Fibroblast of lung (primary cell): ENCODE data around the gene RAB20. TPM values are rescaled to one million over a fixed set of nuclear protein-coding genes. Genes with fewer than 3 reads are reported as not detected.
"Not testable (repeated sequence)": the region's sequence is repeated elsewhere in the genome, so short reads cannot be mapped to it uniquely, and the experiment has no call there.

Experiments
- DNase-seq, 2 donors: peaks; one replicate each; pipeline versions ENCODE4 v3.0.0 to v3.0.0-alpha.2; 2010; ENCODE audit warnings: low read depth in 2 of 2
- H2AFZ ChIP-seq: 2 replicates; pipeline ENCODE4 v1.5.1; 2012; ENCODE audit warnings: low read length, control low read depth, inconsistent platforms
- H3K27ac ChIP-seq: 2 replicates; pipeline ENCODE4 v1.5.1; 2011; ENCODE audit warnings: low read length, control low read depth; ENCODE audit not compliant: insufficient read depth
- H3K27me3 ChIP-seq: 2 replicates; pipeline ENCODE4 v1.5.1; 2011; ENCODE audit warnings: mild to moderate bottlenecking, low read length; ENCODE audit not compliant: control insufficient read depth, insufficient read depth
- H3K36me3 ChIP-seq: 2 replicates; pipeline ENCODE4 v1.5.1; 2011; ENCODE audit warnings: low read length; ENCODE audit not compliant: control insufficient read depth, insufficient read depth
- H3K4me1 ChIP-seq: 2 replicates; pipeline ENCODE4 v1.5.1; 2011; ENCODE audit warnings: low read length; ENCODE audit not compliant: control insufficient read depth, insufficient read depth; ENCODE audit errors: extremely low read depth
- H3K4me2 ChIP-seq: 2 replicates; pipeline ENCODE4 v1.5.1; 2011; ENCODE audit warnings: low read length, control low read depth; ENCODE audit not compliant: insufficient read depth; ENCODE audit errors: extremely low read depth
- H3K4me3 ChIP-seq, 4 experiments: fragments of 200-600 bp in 1 of 4; sonication (generic) in 1 of 4; replicated peaks in 1 of 4; 2 replicates each; pipeline ENCODE4 v1.5.1; 2011 to 2016; ENCODE audit warnings: low read length in 4 of 4, low read depth in 3 of 4, mild to moderate bottlenecking in 3 of 4, control low read depth in 2 of 4, inconsistent platforms in 1 of 4, mixed read lengths in 1 of 4; ENCODE audit not compliant: insufficient read depth in 1 of 4; ENCODE audit errors: control extremely low read depth in 1 of 4
- H3K79me2 ChIP-seq: 2 replicates; pipeline ENCODE4 v1.5.1; 2012; ENCODE audit warnings: mild to moderate bottlenecking, low read length, inconsistent platforms; ENCODE audit not compliant: control insufficient read depth, insufficient read depth
- H3K9ac ChIP-seq: 2 replicates; pipeline ENCODE4 v1.5.1; 2011; ENCODE audit warnings: mild to moderate bottlenecking, low read length, control low read depth; ENCODE audit not compliant: insufficient read depth
- H3K9me3 ChIP-seq: 2 replicates; pipeline ENCODE4 v1.5.1; 2012; ENCODE audit warnings: low read depth, low read length; ENCODE audit not compliant: control insufficient read depth, insufficient read depth
- H4K20me1 ChIP-seq: 2 replicates; pipeline ENCODE4 v1.5.1; 2011; ENCODE audit warnings: low read length; ENCODE audit not compliant: control insufficient read depth, insufficient read depth; ENCODE audit errors: extremely low read depth
- CTCF ChIP-seq, 2 donors: IDR thresholded peaks in 1 of 2; conservative IDR thresholded peaks in 1 of 2; 1 replicate in 1 of 2; 2 replicates in 1 of 2; pipeline ENCODE4 v1.5.1; 2011 to 2012; ENCODE audit warnings: low read length in 2 of 2, control low read depth in 1 of 2, inconsistent platforms in 1 of 2, low read depth in 1 of 2, mild to moderate bottlenecking in 1 of 2
- EZH2 ChIP-seq: IDR thresholded peaks from 2 replicates; pipeline ENCODE4 v1.5.1; 2012; ENCODE audit warnings: low read length, control low read depth, mild to moderate bottlenecking; ENCODE audit errors: missing control alignments
- polyA minus RNA-seq: library from RNA; depleted of rRNA, polyadenylated mRNA; stranded (reverse); fragments of >200 nt; gene quantifications from 2 replicates; pipeline ENCODE4 v1.2.3, GENCODE V29; 2011; ENCODE audit warnings: low replicate concordance
- polyA plus RNA-seq, 2 donors: library from polyadenylated mRNA; depleted of rRNA in 1 of 2; stranded (reverse) in 1 of 2; unstranded in 1 of 2; fragments of >200 nt; gene quantifications; 2 replicates each; pipeline ENCODE4 v1.2.1, GENCODE V29; 2011 to 2012; ENCODE audit warnings: missing spikeins in 1 of 2
- total RNA-seq: library from RNA; depleted of rRNA; stranded (reverse); fragments of >200 nt; gene quantifications from 2 replicates; pipeline ENCODE4 v1.2.1, GENCODE V29; 2014

Gene RAB20
- 3.5 and 5.6 TPM in 2 replicates for total RNA-seq
- polyA plus RNA-seq: 1.3 and 4.3 TPM in 2 replicates
- 1.6 and 5.6 TPM in 2 replicates for polyA plus RNA-seq (2012)
- 0.85 and 3.3 TPM in 2 replicates for polyA minus RNA-seq

GRCh38 chr13:110561344-110562035 lies at the start of gene RAB20:
RAB20 (minus strand) TSS chr13:110561722; CDS start chr13:110561519, 203 bp downstream.
- H3K36me3 ChIP-seq: no peaks in the 10 kb centered on the region
- H3K4me2 ChIP-seq: peak within 1 kb of the TSS; percentile 82
- no peaks in the 10 kb centered on the region for H3K27me3 ChIP-seq
- DNase-seq: peak; percentile 75 to 86
- no peaks in the 10 kb centered on the region for H3K79me2 ChIP-seq
- H3K9me3 ChIP-seq: no peaks in the 10 kb centered on the region
- H3K4me1 ChIP-seq: peaks cover 7% of the 10 kb centered on the region
- peak within 1 kb of the TSS; percentile 47 for H3K27ac ChIP-seq
- peak within 1 kb of the TSS; percentile 62 for H3K9ac ChIP-seq
- peak within 1 kb of the TSS; percentile 80 for H2AFZ ChIP-seq
- H3K4me3 ChIP-seq: peak within 1 kb of the TSS; percentile 79 to 93 (median 90)
- H4K20me1 ChIP-seq: no peaks in the 10 kb centered on the region
- TF ChIP-seq CTCF (conservative IDR thresholded peaks at IDR 0.05 in 1 of 2, IDR thresholded peaks at IDR 0.05 in 1 of 2; ENCODE audit: low read depth in 1 of 2, low read length in 2 of 2): no peak
- no peak for TF ChIP-seq EZH2

DNA sequence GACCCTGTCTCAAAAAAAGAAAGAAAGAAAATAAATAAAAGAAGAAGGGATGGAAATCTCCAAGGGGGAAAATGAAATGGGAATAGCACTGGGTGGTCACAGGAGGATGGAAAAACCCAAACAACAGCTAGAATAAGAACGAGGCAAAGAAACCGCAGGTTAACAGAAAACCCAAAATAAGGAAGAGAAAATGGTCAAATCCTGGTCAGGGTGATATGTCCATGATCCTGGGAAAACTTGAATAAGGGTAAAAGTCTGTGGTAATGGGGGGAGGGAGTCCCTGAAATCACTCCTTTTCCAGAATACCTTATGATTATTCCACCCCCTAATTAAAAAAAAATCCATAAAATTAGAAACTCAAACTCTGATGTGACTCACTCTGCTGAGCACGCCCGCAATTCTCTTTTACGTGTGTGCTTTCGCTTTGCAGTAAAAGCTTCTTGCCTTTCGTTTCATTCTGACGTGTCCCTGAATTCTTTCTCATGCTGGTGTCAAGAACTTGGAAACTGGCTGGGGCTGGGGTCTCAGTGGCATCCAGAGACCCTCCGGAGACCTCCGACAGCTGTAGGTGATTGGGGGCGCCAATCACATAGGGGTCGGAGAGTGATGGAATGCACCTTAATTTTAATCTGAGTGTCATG lies 49.6 kb upstream of the RAB20 start:
- Histone ChIP-seq H3K79me2 (peaks cover 7% of the 10 kb centered on the region), H3K27ac (no peak overlapping the region), H2AFZ (no peak overlapping the region), H3K4me1 (no peaks in the 10 kb centered on the region), H3K4me3 (no peak overlapping the region), H3K9me3 (no peaks in the 10 kb centered on the region), H3K9ac (no peak overlapping the region), H3K36me3 (no peaks in the 10 kb centered on the region), H3K4me2 (no peak overlapping the region), H3K27me3 (no peaks in the 10 kb centered on the region), H4K20me1 (no peaks in the 10 kb centered on the region)
- DNase-seq: peak; percentile 10 to 45
- no peak for TF ChIP-seq EZH2
- no peak for TF ChIP-seq CTCF (conservative IDR thresholded peaks at IDR 0.05 in 1 of 2, IDR thresholded peaks at IDR 0.05 in 1 of 2; ENCODE audit: low read depth in 1 of 2, low read length in 2 of 2)

GRCh38 chr13:110607675-110608224 lies 46.2 kb upstream of the RAB20 start:
- TF ChIP-seq EZH2: no peak
- no peak for TF ChIP-seq CTCF (conservative IDR thresholded peaks at IDR 0.05 in 1 of 2, IDR thresholded peaks at IDR 0.05 in 1 of 2; ENCODE audit: low read depth in 1 of 2, low read length in 2 of 2)
- no peak overlapping the region for H3K9ac ChIP-seq
- H3K27me3 ChIP-seq: no peaks in the 10 kb centered on the region
- DNase-seq: no peak
- no peak overlapping the region for H3K4me3 ChIP-seq
- H3K4me2 ChIP-seq: no peak overlapping the region
- no peaks in the 10 kb centered on the region for H3K36me3 ChIP-seq
- H2AFZ ChIP-seq: no peak overlapping the region
- no peak overlapping the region for H3K27ac ChIP-seq
- no peaks in the 10 kb centered on the region for H3K4me1 ChIP-seq
- no peaks in the 10 kb centered on the region for H4K20me1 ChIP-seq
- H3K79me2 ChIP-seq: no peaks in the 10 kb centered on the region
- no peaks in the 10 kb centered on the region for H3K9me3 ChIP-seq

DNA sequence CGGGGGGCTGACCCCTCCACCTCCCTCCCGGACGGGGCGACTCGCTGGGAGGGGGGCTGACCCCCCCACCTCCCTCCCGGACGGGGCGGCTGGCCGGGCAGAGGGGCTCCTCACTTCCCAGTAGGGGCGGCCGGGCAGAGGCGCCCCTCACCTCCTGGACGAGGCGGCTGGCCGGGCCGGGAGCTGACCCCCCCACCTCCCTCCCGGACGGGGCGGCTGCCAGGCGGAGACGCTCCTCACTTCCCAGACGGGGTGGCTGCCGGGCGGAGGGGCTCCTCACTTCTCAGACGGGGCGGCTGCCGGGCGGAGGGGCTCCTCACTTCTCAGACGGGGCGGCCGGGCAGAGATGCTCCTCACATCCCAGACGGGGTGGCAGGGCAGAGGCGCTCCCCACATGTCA lies 44.8 kb upstream of the RAB20 start:
- H3K27me3 ChIP-seq, H3K9ac ChIP-seq, DNase-seq, H3K36me3 ChIP-seq, H4K20me1 ChIP-seq, H2AFZ ChIP-seq, H3K27ac ChIP-seq, H3K4me3 ChIP-seq, H3K9me3 ChIP-seq, H3K79me2 ChIP-seq, H3K4me1 ChIP-seq, H3K4me2 ChIP-seq: not testable (repeated sequence)
